Activated T-helper 1 cell treated with anti-CD3 and anti-CD28 coated beads, Interleukin-12 subunit alpha, Interleukin-12 subunit beta, Interleukin-2, Interleukin-4 antibody, amounts not matched to agents 30 ng/mL and 10 ng/mL and 1 ng/mL, durations not matched to agents 14 hours and 24 hours and 36 hours (primary cell): ENCODE data around the gene FAM193A. TPM values are rescaled to one million over a fixed set of nuclear protein-coding genes. Genes with fewer than 3 reads are reported as not detected.
"Not testable (repeated sequence)": the region's sequence is repeated elsewhere in the genome, so short reads cannot be mapped to it uniquely, and the experiment has no call there.

Experiments
- DNase-seq: peaks from one replicate; pipeline ENCODE4 v3.0.0; 2021; ENCODE audit warnings: low spot score
- H3K27ac Mint-ChIP-seq: one replicate; pipeline ENCODE4 v1.8.0; 2021; ENCODE audit warnings: mild to moderate bottlenecking, mixed read lengths
- H3K27me3 Mint-ChIP-seq: one replicate; pipeline ENCODE4 v1.8.0; 2022; ENCODE audit warnings: mild to moderate bottlenecking, moderate library complexity, mixed read lengths; ENCODE audit not compliant: insufficient read depth
- H3K36me3 Mint-ChIP-seq: one replicate; pipeline ENCODE4 v1.8.0; 2021; ENCODE audit warnings: low read depth, mixed read lengths
- H3K4me1 Mint-ChIP-seq: one replicate; pipeline ENCODE4 v1.8.0; 2021; ENCODE audit warnings: low read depth, mixed read lengths
- H3K4me3 Mint-ChIP-seq: one replicate; pipeline ENCODE4 v1.8.0; 2021; ENCODE audit warnings: mild to moderate bottlenecking, moderate library complexity, mixed read lengths
- H3K9me3 Mint-ChIP-seq: one replicate; pipeline ENCODE4 v1.8.0; 2021; ENCODE audit warnings: mixed read lengths
- intact Hi-C: fragments of 100-400 bp; cut with micrococcal nuclease; formaldehyde crosslinking; loops from one replicate; pipeline ENCODE4 v1.15.1; 2024
- total RNA-seq: library from RNA; stranded (reverse); gene quantifications from 2 replicates; pipeline ENCODE4 v1.2.3, GENCODE V29; 2022

The FAM193A gene
- total RNA-seq, 1 donor from 2014 or later = 32.2 TPM

DNA sequence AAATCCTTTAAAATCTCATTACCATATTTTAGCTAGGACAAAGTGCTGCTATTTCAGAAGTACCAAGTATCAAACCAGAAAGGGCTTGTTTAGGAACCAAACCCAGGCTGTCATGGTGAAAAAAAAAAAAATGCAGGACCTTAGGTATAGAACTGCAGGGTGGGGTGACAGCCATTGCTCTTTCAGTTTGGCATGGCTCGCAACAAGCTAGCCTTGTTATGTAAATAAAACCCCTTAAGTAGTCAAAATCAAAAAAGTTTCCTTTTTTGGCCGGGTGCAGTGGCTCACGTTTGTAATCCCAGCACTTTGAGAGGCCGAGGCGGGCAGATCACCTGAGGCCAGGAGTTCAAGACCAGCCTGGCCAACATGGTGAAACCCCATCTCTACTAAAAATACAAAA is 244.2 kb downstream of the FAM193A start:
- DNase-seq, H3K36me3 Mint-ChIP-seq, H3K4me3 Mint-ChIP-seq, intact Hi-C loops, H3K27me3 Mint-ChIP-seq, H3K27ac Mint-ChIP-seq, H3K4me1 Mint-ChIP-seq: not testable (repeated sequence)
- peaks cover 28% of the 10 kb centered on the region for H3K9me3 Mint-ChIP-seq

DNA sequence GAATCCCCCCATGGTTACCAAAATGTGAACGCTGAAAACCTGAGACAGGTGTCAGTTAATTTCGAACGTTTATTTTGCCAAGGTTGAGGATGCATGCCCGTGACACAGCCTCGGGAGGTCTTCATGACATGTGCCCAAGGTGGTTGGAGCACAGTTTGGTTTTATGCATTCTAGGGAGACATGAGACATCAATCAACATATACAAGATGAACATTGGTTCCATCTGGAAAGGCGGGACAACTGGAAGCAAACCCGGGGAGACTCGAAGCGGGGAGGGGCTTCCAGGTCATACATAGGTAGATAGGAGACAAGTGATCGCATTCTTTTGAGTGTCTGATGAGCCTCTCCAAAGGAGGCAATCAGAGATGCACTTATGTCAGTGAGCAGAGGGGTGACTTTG is 245.5 kb downstream of the FAM193A start:
- intact Hi-C loops = no loop called here
- H3K4me1 Mint-ChIP-seq = peaks cover 22% of the 10 kb centered on the region
- peaks cover 28% of the 10 kb centered on the region for H3K9me3 Mint-ChIP-seq

More for the DNA sequence above, 245.5 kb downstream of the FAM193A start:
- H3K27me3 Mint-ChIP-seq = no peaks in the 10 kb centered on the region
- no peak overlapping the region for H3K4me3 Mint-ChIP-seq
- H3K36me3 Mint-ChIP-seq = no peaks in the 10 kb centered on the region
- no peak for DNase-seq
- H3K27ac Mint-ChIP-seq = no peak overlapping the region

Other genes starting within 250 kb of the FAM193A start
- gene ZFYVE28, start 118.0 kb upstream of the FAM193A start, total RNA-seq = 4.6 and 5.1 TPM in 2 replicates
- not detected in 2 replicates for gene CFAP99, start 117.7 kb upstream of the FAM193A start, total RNA-seq
- 93.7 and 112 TPM in 2 replicates for gene RNF4, start 67.5 kb upstream of the FAM193A start, total RNA-seq
- gene TNIP2, start 219.7 kb downstream of the FAM193A start, total RNA-seq = 96.2 and 98.6 TPM in 2 replicates